Activated T-cell treated with anti-CD3 and anti-CD28 coated beads, Interleukin-2, amount 50 U/mL, for 72 hours (primary cell): Measurements from ENCODE around the gene SMIM3. TPM values are rescaled to one million over a fixed set of nuclear protein-coding genes. Genes with fewer than 3 reads are reported as not detected.
"Not testable (repeated sequence)": the region's sequence is repeated elsewhere in the genome, so short reads cannot be mapped to it uniquely, and the experiment has no call there.

Source experiments
- ATAC-seq, 2 donors: fragments of 150-1000 bp; cut with Tn5 transposase; replicated peaks in 1 of 2; 2 replicates each; pipeline ENCODE4 v1.10.0; 2021; ENCODE audit warnings: moderate library complexity in 2 of 2, mild to moderate bottlenecking in 1 of 2
- DNase-seq, 2 donors: peaks; one replicate each; pipeline ENCODE4 v3.0.0; 2021 to 2022; ENCODE audit warnings: mixed read lengths in 1 of 2
- H3K27ac Mint-ChIP-seq: one replicate; pipeline ENCODE4 v1.8.0; 2022; ENCODE audit warnings: mild to moderate bottlenecking, moderate library complexity, mixed read lengths
- H3K27me3 Mint-ChIP-seq: one replicate; pipeline ENCODE4 v1.8.0; 2022; ENCODE audit warnings: low read depth, mixed read lengths
- H3K36me3 Mint-ChIP-seq, 2 donors: one replicate each; pipeline ENCODE4 v1.8.0; 2022; ENCODE audit warnings: mixed read lengths in 2 of 2, mild to moderate bottlenecking in 1 of 2; ENCODE audit not compliant: insufficient read depth in 2 of 2
- H3K4me1 Mint-ChIP-seq: one replicate; pipeline ENCODE4 v1.8.0; 2022; ENCODE audit warnings: low read depth, mixed read lengths
- H3K4me3 Mint-ChIP-seq, 2 donors: one replicate each; pipeline ENCODE4 v1.8.0; 2022; ENCODE audit warnings: mild to moderate bottlenecking in 2 of 2, mixed read lengths in 2 of 2, moderate library complexity in 2 of 2
- H3K9me3 Mint-ChIP-seq, 2 donors: one replicate each; pipeline ENCODE4 v1.8.0; 2022; ENCODE audit warnings: mixed read lengths in 2 of 2
- total RNA-seq, 2 donors: library from RNA; stranded (reverse); gene quantifications; one replicate each; pipeline ENCODE4 v1.2.3, GENCODE V29; 2022

Gene SMIM3
- total RNA-seq, 2 donors from 2014 or later: 24.7 to 38.0 TPM

DNA sequence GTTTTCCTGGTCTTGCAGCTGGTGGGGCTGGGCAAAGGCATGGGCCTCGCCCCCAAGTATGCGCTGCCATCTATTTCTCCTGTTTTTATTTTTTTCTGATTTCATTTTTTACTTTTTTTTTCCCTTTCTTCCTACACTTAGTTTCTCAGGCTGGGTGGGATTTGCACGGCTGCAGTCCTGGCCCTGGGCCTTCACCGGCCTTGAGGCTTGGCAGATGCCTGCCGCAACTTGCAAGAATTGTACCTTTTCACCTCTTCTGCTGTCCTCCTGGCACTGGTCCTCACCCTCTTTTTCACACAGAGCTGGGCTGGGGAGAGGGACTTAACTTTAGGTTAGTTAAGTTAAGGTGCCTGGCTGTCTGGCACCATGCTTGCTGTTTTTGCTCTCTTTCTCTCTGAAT, 57.5 kb downstream of the SMIM3 start:
- peaks cover under 1 to 4% of the 10 kb centered on the region in 2 donors for H3K9me3 Mint-ChIP-seq
- DNase-seq (no peak), ATAC-seq (no peak)
- H3K4me1 Mint-ChIP-seq: no peaks in the 10 kb centered on the region
- no peak overlapping the region for H3K27ac Mint-ChIP-seq
- no peak overlapping the region for H3K4me3 Mint-ChIP-seq
- H3K27me3 Mint-ChIP-seq: no peaks in the 10 kb centered on the region
- peaks cover under 1 to 4% of the 10 kb centered on the region in 2 donors for H3K36me3 Mint-ChIP-seq

GRCh38 chr5:150836703-150837102, 58.1 kb downstream of the SMIM3 start:
- no peaks in the 10 kb centered on the region for H3K27me3 Mint-ChIP-seq
- peaks cover 0 to 3% of the 10 kb centered on the region in 2 donors for H3K9me3 Mint-ChIP-seq
- DNase-seq (no peak), ATAC-seq (no peak)
- no peaks in the 10 kb centered on the region for H3K4me1 Mint-ChIP-seq
- H3K27ac Mint-ChIP-seq: no peak overlapping the region
- H3K4me3 Mint-ChIP-seq: no peak overlapping the region
- H3K36me3 Mint-ChIP-seq: peaks cover 0 to 4% of the 10 kb centered on the region in 2 donors

DNA sequence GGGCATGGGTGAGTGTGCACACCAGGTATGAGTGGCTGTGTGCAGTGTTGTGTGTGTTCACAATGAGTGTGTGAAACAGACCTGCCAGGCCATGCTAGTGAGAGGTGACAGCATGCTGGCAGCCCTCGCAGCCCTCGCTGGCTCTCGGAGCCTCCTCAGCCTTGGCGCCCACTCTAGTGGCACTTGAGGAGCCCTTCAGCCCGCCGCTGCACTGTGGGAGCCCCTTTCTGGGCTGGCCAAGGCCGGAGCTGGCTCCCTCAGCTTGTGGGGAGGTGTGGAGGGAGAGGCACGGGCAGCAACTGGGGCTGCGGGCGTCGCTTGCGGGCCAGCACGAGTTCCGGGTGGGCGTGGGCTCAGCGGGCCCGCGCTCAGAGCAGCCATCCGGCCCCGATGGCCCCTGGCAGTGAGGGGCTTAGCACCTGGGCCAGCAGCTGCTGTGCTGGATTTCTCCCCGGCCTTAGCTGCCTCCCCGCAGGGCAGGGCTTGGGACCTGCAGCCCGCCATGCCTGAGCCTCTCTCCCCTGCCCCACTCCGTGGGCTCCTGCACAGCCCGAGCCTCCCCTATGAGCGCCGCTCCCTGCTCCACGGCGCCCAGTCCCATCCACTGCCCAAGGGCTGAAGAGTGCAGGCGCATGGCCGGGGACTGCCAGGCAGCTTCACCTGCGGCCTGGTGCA, 66.8 kb downstream of the SMIM3 start:
- DNase-seq, H3K4me3 Mint-ChIP-seq, H3K27me3 Mint-ChIP-seq, H3K9me3 Mint-ChIP-seq, ATAC-seq, H3K27ac Mint-ChIP-seq, H3K36me3 Mint-ChIP-seq: not testable (repeated sequence)
- H3K4me1 Mint-ChIP-seq: peaks cover 21% of the 10 kb centered on the region

GRCh38 chr5:150846308-150846653, 67.7 kb downstream of the SMIM3 start, which contains the start of gene IRGM:
TSS of gene IRGM (plus strand) at chr5:150846521. CDS start at chr5:150848124, 1,603 bp downstream.
- H3K27me3 Mint-ChIP-seq, ATAC-seq, DNase-seq, H3K36me3 Mint-ChIP-seq, H3K9me3 Mint-ChIP-seq: not testable (repeated sequence)
- Mint-ChIP-seq H3K27ac (peak within 1 kb of the TSS; percentile 62), H3K4me1 (peaks cover 21% of the 10 kb centered on the region), H3K4me3 (peak within 1 kb of the TSS; percentile 79 to 87)

Other genes starting within 250 kb of the SMIM3 start
- under 1 TPM; 0.30 to 0.36 TPM for gene SYNPO, start 138.1 kb upstream of the SMIM3 start, total RNA-seq
- gene MYOZ3, start 117.5 kb upstream of the SMIM3 start, total RNA-seq: under 1 TPM in 1 of 2 donors, not detected in 1; 0.16 TPM
- 10 to 100 TPM; 86.2 to 97.2 TPM for gene RBM22, start 77.7 kb upstream of the SMIM3 start, total RNA-seq
- 10 to 100 TPM; 58.1 to 61.5 TPM for gene DCTN4, start 19.7 kb upstream of the SMIM3 start, total RNA-seq
- gene IRGM, start 67.8 kb downstream of the SMIM3 start, total RNA-seq: 1 to 10 TPM; 4.1 to 7.6 TPM
- gene ZNF300, start 126.2 kb downstream of the SMIM3 start, total RNA-seq: under 1 TPM; 0.44 to 0.79 TPM
- not detected for gene GPX3, start 241.8 kb downstream of the SMIM3 start, total RNA-seq